RPMI8226 (cell line): ENCODE results near the gene SDS.
A peak's percentile ranks its signal among the peaks of the same experiment; 100 is the strongest.

Experiments
- DNase-seq: peaks from one replicate; pipeline ENCODE4 v3.0.0-alpha.2; 2015

The SDS gene

DNA sequence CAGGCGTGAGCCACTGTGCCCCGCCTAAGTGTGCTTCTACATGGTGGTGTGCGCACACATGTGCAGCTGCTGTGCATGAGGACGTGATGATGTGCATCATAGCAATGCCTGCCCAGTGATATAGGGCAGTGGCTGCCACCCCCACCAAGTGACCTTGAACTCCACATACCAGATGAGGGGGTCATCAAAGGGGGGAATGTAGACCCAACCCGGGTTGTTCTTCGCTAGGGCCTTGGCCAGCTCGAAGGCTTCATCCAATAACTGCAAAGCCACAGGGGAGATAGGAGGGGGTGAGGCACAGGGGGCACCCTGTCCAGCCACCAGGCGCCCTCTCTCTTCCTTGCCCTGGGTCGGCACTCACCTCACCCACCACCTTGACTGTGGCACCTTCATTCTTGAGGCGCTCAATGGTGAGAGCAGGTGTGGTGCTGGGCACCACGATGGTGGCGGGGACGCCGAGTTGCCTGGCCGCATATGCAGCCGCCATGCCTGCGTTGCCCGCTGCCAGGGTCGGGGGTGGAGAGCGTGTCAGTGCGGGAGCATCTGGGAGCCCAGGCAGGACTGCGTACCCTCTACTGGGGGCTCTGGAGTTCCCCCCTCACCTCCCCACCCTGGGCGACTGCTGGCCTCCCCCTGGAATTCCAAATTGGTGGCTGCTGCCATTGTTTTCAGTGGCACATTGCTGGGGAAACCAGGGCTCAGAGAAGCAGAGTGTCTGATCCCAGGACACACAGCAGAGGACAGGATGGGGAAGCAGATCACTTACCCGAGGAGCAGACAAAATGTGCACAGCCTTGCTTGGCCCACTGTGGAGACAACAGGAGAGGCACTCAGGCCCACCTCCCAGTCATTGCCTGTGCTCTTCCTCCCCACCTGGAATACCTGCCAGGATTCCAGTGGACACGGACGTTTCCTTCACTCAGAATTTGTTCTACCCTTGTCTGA is 5.1 kb downstream of the SDS start:
- no peak for DNase-seq

DNA sequence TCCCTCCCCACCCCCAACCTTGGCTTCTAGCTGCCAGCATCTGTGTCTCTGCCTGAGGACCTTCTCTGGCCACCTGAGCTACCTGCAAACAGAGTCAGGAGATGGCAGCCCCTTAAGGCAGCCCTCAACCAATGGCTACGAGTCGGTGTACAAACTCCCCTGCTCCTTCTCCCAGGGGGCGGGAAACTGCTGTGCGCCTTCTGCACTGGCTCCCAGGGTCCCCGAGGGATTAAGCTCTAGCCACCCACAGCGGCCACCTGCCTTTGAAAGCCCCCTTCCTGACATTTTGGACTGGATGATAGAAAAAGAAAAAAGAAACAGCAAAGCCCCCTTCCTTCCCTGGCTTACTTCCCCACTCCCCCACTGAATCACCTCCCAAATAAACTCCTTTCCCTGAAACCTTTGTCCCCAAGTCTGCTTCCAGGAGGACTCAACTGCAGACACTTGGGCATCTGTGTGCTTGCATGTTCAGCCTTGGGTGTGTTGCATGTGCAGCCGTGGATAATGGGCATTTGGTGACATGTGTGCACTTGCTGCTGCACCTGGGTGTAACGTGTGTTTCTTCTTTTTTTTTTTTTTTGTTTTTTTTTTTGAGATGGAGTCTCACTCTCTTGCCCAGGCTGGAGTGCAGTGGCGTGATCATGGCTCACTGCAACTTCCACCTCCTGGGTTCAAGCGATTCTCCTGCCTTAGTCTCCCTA is 6.0 kb downstream of the SDS start:
- DNase-seq, result no peak

DNA sequence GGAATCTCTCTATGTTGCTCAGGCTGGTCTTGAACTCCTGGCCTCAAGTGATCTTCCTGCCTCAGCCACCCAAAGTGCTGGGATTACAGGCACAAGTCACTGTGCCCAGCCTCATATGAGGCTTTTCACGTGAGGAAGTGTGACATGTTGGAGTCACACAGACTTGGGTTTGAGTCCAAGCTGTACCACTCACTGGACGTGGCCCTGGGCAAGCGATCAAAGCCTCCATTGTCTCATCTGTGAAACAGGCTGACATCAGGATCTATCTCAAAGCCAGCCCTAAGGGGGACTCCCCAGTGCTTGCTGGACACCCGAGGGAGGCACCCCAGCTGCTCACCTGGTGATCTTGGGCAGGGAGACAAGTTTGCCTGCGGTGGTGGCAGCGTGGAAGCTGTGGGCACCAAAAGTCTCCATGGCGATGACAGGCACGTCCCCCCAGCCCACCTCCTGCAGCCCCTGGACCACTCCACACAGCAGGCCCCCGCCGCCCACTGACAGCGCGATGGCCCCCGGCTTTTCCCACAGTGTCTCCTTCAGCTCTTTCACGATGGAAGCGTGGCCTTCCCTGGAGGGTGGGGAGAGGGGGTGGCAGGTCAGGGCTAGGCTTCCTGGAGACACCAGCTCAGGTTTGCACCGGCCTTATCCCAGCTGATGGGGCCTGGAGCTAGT is 6.7 kb downstream of the SDS start:
- DNase-seq, result no peak

DNA sequence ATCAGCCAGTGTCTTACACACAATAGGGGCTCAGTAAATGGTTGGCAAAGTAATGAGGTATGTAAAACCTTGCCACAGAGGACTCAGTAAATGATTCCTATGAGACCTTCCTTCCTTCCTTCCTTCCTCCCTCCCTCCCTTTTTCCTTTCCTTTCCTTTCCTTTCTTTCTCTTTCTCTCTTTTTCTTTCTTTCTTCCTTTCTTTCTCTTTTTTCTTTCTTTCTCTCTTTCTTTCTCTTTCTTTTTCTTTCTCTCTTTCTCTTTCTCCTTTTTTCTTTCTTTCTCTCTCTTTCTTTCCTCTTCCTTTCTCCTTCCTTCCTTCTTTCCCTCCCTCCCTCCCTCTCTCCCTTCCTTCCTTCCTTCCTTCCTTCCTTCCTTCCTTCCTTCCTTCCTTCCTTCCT is 7.5 kb downstream of the SDS start:
- no peak for DNase-seq

DNA sequence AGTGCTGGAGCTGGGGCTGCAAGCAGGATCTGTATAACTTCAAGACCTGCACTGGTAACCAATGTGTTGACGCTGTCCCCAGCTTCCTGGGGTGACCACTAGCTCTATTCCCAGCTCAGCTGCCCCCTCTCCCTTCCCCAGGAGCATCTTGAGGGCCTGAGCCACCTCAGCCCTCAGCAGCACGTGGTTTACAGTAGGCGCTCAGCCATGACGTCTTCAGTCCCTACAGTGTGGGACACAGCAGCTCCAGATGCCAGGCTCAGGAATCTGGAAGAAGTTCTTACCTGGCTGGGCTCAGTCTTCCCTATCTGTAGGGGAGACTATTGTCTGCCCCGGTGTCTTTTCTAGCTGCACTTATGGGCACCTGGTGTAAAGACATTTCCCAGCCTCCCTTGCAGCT is 8.6 kb downstream of the SDS start:
- no peak for DNase-seq

DNA sequence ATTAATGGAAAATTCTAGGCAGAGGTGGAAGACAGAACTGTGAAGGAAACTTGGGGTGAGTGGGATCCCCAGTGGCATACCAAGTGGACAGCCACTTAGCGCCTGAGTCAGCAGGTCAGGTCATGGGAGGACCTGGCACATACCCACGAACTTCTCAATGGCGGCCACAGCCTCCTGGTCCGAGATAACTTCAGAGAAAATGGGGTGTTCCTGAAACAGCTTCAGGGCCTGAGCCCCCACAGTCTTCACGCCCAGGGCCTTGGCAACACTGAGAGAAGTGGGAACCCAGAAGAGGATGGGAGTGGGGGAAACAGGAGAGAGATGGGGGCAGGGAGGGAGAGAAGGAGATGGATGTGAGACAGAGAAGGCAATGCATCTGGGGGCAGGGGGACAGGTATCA is 9.9 kb downstream of the SDS start:
- no peak for DNase-seq

DNA sequence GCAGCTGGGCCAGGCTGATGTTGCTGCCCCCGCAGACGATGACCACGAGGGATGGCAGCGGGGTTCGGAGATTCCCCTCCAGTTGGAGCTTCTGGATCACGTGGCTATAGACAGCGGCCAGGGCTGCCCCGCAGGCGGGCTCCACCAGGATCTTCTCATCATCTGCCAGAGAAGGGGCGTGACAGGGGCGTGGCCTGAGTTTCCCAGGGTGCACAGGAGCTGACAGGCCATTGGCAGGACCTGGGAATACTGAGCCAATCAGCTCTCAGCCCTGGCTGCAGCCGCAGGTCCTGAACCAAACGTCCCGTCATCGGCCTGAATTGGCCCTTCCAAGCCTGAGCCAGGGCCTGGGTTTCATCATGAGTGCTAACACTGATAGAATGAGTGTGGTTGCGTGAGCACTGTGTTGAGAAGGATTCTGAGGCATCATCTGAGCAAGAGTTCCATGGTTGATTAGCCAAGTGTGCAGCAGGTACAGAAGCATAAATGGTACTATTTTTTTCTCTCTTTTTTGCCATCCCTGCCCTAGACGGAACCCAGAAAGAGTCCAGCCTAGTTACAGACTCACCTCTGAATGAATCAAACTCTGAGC is 10.6 kb downstream of the SDS start:
- DNase-seq, result peak; percentile 26

DNA sequence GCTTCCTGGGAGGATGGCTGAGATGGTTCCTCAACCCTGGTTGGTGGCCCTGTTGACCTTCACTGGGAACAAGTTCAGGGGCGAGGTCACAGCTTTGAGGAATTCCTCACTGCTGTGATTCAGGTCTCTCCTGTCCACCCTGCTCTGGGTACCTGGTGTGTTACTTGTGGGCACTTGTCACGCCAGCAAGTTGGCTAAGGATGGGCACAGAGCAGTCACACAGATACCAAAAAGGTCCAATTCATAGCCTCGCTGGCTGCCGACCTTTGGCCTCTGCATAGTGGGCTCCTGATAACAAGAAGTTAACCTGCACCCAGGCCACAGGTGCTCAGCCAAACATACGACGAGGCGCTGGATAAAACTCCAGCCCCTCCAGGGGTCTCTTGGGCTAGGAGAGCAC is 11.2 kb downstream of the SDS start:
- DNase-seq, result no peak

DNA sequence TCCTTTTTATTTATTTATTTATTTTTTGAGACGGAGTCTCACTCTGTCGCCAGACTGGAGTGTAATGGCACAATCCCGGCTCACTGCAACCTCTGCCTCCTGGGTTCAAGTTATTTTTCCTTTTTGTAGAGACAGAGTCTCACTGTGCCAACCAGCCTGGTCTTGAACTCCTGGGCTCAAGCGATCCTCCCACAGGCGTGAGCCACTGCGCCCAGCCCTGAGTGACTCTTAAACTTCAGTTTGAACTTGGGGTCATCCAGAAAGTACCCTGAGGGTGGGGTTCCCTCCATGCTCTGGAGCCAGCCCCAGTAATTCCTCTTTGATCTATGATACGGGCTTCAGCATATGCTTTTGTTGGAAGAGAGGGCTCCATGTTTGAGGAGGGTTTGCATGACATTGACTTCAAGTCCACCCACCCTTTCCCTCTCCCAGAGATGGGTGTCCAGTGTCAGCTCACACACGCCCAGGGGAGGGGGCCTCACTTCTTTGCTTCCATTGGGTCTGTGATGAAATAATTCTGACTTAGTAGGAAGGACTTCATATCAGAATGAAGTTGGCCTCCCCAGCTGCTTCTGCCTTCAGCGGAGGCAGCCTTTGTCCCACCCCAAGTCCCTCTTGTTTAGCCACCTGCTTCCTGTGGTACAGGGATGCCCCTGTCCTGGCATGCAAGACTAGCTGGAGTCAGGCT is 11.9 kb downstream of the SDS start:
- no peak for DNase-seq

DNA sequence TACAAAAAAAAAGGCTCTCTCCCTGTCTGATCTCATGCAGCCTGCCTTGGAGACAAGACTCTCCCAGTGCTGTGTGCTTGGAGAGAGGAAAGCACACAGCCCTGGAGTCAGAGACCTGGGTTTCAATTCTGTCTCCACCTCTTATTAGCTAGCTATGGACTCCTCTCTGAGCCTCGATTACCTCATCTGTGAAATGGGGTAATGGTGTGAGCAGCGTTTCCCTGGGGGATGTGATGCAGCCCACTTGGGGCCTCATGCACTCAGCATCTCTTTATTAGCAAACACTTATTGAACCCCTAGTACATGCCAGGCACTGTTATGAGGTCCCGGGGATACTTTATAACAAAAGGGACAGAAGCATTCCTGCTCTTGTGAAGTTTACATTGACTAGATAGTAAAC is 12.5 kb downstream of the SDS start:
- DNase-seq, result no peak

DNA sequence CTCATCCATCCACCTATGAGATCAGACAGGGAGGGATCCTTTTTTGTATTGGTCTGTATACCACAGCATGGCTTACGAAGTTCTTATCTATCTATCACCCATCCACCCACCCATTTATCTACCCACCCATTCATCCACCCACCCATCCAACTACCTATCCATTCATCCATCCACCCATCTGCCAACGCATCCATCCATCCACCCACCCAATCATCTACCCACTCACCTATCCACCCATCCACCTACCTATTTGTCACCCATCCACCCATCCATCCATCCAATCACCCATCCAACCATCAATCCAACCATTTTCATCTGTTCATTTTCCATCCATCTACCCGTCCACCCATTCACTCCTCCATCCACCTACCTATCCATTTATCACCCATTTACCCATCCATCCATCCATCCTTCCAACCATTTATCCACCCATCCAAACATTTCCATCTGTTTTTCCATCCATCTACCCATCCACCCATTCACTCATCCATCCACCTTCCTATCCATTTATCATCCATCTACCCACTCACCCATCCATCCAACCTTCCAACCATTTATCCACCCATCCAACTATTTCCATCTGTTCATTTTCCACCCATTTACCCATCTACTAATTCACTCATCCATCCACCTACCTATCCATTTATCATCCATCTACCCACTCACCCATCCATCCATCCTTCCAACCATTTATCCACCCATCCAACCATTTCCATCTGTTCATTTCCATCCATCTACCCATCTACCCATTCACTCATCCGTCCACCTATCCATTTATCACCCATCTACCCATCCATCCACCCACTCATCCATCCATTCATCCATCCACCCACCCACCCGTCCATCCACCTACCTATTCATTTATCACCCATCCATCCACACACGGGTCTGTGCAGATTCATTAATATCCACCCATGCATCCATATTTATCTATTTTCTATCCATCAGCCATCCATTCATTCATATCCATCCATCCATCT is 13.3 kb downstream of the SDS start:
- no peak for DNase-seq

DNA sequence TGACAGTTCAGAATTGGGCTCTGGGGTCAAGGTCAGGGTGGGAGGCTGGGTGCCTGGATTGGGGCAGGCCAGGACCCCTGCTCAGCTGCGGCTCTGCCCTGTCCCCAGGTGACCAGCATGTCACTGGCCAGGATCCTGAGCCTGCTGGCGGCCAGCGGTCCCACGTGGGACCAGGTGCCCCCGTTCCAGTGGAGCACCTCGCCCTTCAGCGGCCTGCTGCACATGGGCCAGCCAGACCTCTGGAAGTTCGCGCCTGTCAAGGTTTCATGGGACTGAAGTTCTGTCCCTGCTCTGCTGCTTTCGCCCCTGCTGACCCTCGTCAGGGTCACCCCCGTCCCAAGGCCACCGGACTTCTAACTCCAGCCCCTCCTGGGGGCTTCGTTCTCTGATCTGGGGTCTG is 15.3 kb downstream of the SDS start:
- no peak for DNase-seq

DNA sequence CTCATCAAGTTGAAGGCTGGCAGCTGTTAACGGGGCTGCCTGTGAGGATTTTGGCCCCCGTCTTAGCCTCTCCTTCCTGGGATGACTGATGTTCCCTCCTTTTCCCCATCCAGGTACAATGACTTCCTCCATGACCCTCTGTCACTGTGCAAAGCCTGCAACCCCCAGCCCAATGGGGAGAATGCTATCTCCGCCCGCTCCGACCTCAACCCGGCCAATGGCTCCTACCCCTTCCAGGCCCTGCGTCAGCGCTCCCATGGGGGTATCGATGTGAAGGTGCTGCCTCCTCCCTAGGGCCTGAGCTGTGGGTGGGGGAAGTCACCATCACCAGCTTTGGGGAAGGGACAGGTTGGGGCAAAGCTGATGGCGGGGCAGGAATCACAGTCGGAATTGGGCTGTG is 16.1 kb downstream of the SDS start:
- DNase-seq, result no peak

DNA sequence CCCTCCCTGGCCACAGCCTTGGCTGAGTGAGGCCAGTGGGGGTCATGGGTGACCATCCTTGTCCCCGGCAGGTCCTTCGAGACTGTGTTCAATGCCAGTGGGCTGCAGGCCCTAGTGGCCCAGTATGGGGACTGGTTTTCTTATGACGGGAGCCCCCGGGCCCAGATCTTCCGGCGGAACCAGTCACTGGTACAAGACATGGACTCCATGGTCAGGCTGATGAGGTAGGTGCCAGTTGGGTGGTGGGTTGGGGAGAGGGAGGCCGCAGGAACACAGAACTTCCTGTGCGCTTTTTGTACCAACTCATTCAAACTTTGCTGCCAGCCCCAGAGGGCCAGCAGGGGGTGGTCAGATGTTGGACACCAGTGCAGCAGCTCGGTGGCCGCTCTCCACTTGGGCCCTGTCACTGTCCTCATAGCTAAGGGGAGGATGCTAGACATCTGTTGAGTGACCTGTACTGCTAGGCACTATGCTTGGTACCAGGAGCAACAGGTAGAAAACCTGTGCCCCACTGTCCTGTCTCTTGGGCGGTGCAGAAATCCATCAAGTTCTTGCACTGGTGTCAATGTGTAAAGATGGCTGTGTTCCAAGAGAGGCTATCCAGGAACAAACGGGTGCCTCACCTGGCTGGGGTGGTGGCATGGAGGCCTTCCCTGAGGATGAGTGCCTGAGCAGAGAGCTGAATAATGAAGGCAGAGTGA is 16.7 kb downstream of the SDS start:
- DNase-seq, result no peak

DNA sequence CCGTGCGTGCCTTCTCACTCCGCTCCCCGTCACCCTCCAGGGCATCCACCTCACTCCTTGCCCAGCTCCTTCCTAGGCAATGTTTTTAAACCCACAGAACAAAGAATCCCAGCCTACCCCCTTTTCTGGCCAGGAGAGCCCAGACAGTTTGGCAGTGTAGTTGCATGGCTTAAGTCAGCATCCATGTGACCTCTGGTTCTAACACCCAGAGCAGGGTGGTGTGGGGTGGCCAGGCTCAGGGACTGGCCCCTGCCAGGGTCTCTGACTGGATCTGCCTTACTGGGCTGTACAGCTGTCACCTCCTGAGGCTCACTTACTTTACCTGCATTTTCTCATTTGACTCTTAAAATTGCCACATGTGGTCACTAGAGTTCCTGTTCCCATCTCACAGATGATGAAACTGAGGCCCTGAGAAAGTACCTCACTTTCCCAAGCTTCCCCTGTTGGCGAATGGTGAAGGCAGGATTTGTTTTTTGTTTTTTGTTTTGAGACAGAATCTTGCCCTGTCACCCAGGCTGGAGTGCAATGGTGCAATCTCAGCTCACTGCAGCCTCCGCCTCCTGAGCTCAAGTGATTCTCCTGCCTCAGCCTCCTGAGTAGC is 18.3 kb downstream of the SDS start:
- DNase-seq, result no peak

DNA sequence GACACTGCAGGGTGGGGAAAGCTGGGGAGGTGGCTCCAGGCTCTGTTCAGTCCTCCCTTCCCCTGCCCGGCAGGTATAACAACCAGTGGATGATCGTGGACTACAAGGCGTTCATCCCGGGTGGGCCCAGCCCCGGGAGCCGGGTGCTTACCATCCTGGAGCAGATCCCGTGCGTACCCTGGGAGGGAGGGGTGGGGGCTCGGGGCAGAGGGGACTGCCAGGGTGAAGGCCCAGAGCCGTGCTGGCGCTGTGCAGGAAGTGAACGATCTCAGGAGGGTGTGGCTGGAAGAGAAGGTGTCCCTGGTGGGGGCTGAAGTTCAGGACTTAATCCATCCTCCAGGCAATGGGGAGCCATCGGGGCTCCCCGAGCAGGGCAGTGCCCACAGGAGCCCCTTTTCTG is 18.9 kb downstream of the SDS start:
- no peak for DNase-seq

DNA sequence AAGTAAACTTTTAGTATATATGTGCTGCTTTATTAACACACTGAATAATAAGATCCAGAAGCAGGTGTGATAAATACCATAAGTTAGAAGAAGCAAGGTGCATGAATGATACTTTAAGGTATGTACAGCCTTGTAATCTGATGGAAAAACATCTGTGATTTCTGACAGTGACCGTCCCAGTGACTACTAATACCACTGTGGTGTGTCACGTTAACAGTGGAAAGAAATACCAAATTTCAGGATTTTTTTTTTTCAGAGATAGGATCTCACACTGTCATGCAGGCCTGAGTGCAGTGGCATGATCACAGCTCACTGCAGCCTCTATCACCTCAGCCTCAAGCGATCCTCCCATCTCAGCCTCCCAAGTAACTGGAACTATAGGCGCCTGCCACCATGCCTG is 21.5 kb downstream of the SDS start:
- DNase-seq, result no peak

DNA sequence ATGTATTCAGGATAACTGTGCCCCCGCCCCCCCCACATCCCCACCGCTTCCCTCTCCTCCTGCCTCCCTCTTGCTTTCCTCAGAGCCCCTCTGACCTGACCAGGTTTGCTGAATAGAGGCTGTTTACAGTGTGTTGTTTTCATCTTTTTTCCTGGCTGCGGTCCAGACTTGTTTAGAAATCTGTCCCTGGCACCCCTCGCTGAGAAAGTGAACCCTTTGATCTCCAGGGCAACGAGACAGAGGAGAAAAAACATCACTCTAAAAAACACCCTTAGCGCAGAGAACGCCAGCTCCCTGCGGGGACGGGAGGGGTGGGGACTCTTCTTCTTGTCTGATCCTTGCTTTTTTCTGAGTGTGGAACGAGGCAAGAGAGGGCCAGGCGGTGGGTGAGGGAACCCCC is 22.5 kb downstream of the SDS start:
- no peak for DNase-seq

DNA sequence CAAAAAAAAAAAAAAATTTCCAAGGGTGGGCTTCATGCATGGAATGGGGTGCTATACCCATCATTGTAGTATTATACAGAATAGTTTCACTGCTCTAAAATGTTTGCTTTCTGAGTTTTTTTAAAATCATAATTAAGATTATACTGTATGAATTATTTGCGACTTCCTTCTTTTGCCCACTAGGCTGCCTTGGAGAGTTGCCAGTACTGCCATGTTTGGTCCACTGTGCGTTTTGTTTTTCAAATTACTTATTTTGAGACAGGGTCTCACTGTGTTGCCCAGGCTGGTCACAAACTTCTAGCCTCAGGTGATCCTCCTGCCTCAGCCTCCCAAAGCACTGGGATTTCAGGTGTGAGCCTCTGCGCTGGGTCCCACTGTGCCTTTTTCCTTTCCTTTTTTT is 25.4 kb downstream of the SDS start:
- DNase-seq, result no peak

DNA sequence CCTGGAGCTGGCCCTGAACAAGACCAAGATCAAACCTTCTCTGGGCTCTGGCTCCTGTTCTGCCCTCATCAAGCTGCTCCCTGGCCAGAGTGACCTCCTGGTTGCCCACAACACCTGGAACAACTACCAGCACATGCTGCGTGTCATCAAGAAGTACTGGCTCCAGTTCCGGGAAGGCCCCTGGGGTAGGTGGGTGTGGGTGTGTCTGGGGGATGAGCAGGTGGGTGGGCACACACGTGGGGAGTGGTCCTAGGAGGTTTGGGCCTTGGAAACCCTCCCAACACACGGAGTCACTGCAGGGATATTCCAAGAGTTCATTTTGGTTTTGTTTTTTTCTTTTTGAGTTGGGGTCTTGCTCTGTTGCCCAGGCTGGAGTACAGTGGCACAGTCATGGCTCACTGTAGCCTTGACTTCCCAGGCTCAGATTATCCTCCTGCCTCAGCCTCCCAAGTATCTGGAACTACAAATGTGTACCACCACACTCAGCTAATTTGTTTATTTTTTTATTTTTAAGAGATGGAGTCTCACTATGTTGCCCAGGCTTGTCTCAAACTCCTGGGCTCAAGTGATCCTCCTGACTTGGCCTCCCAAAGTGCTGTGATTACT is 28.8 kb downstream of the SDS start:
- DNase-seq, result no peak
